Activated CD8-positive, alpha-beta memory T cell treated with anti-CD3 and anti-CD28 coated beads, Interleukin-2, amount 10 ng/mL, durations not matched to agents 7 days and 5 days (primary cell): ENCODE results near the gene ZNF121. TPM values are rescaled to one million over a fixed set of nuclear protein-coding genes. Genes with fewer than 3 reads are reported as not detected.

Experiments
- ATAC-seq: fragments of 150-1000 bp; cut with Tn5 transposase; one replicate; pipeline ENCODE4 v1.10.0; 2021; ENCODE audit warnings: moderate library complexity
- CTCF ChIA-PET: fragments of 350-600 bp; sonication (Branson Sonifier 250); formaldehyde crosslinking; loops from one replicate; lab custom pipeline; 2021; ENCODE audit warnings: antibody characterized with exemption; lab: Charles Lee
- DNase-seq: peaks from one replicate; pipeline ENCODE4 v3.0.0-alpha.2; 2020
- H3K27ac Mint-ChIP-seq: one replicate; pipeline ENCODE4 v1.8.0; 2021; ENCODE audit warnings: mild to moderate bottlenecking, mixed read lengths
- H3K27me3 Mint-ChIP-seq: one replicate; pipeline ENCODE4 v1.8.0; 2021; ENCODE audit warnings: mixed read lengths
- H3K36me3 Mint-ChIP-seq: one replicate; pipeline ENCODE4 v1.8.0; 2021; ENCODE audit warnings: mild to moderate bottlenecking, mixed read lengths
- H3K4me1 Mint-ChIP-seq: one replicate; pipeline ENCODE4 v1.8.0; 2021; ENCODE audit warnings: mixed read lengths
- H3K4me3 Mint-ChIP-seq: one replicate; pipeline ENCODE4 v1.8.0; 2021; ENCODE audit warnings: mild to moderate bottlenecking, moderate library complexity, mixed read lengths
- H3K9me3 Mint-ChIP-seq: one replicate; pipeline ENCODE4 v1.8.0; 2022; ENCODE audit warnings: low read depth, mixed read lengths
- total RNA-seq, 2 experiments: library from RNA; stranded (reverse); gene quantifications; one replicate each; pipeline ENCODE4 v1.2.3, GENCODE V29; 2021

The ZNF121 gene
- total RNA-seq, 2 experiments from 2014 or later = 53.9 to 55.7 TPM

- Mint-ChIP-seq H3K9me3 (peaks cover 50% of the 10 kb centered on the region), H3K36me3 (peaks cover 50% of the 10 kb centered on the region), H3K27me3 (no peaks in the 10 kb centered on the region), H3K4me1 (no peaks in the 10 kb centered on the region), H3K27ac (no peak overlapping the region), H3K4me3 (no peak overlapping the region)
- ATAC-seq = no peak
- DNase-seq = no peak
- CTCF ChIA-PET = no interaction called here
These were observed 60.3 kb downstream of the ZNF121 start for GRCh38 chr19:9523885-9524474.

Other genes starting within 250 kb of the ZNF121 start
- gene ZNF177, start 221.5 kb downstream of the ZNF121 start, total RNA-seq = 1 to 10 TPM; 1.1 to 1.2 TPM
- 10 to 100 TPM; 34.1 to 48.3 TPM for gene ZNF266, start 148.9 kb downstream of the ZNF121 start, total RNA-seq
- gene ZNF560, start 85.9 kb downstream of the ZNF121 start, total RNA-seq = not detected
- gene ZNF426, start 45.9 kb downstream of the ZNF121 start, total RNA-seq = 10 to 100 TPM; 12.7 to 13.9 TPM
- 10 to 100 TPM; 23.0 to 30.8 TPM for gene ZNF561, start 36.7 kb upstream of the ZNF121 start, total RNA-seq
- gene ZNF562, start 90.6 kb upstream of the ZNF121 start, total RNA-seq = 10 to 100 TPM; 25.9 to 26.7 TPM
- 1 to 10 TPM; 6.0 to 9.6 TPM for gene ZNF846, start 184.2 kb upstream of the ZNF121 start, total RNA-seq
- 10 to 100 TPM; 27.3 to 30.8 TPM for gene FBXL12, start 234.6 kb upstream of the ZNF121 start, total RNA-seq
- gene UBL5, start 243.4 kb upstream of the ZNF121 start, total RNA-seq = 100 to 1,000 TPM; 354 to 362 TPM